NCI-H526 treated with DMSO at 0.1 percent for 48 hours (cell line): Measurements from ENCODE around the gene NUMBL.
"Not testable (repeated sequence)": the region's sequence is repeated elsewhere in the genome, so short reads cannot be mapped to it uniquely, and the experiment has no call there.

Source experiments
- DNase-seq: peaks from one replicate; lab custom pipeline; 2025; lab: John Stamatoyannopoulos, UW

NUMBL gene

GRCh38 chr19:40627486-40628279 lies 62.8 kb downstream of the NUMBL start:
- DNase-seq = no peak

GRCh38 chr19:40626918-40627317 lies 63.5 kb downstream of the NUMBL start:
- DNase-seq = no peak

- no peak for DNase-seq
Observed at GRCh38 chr19:40625406-40626120, 64.9 kb downstream of the NUMBL start.

- DNase-seq = not testable (repeated sequence)
Observed at GRCh38 chr19:40624369-40625153, 65.9 kb downstream of the NUMBL start.

GRCh38 chr19:40623403-40624251 lies 66.8 kb downstream of the NUMBL start:
- DNase-seq = peak; percentile 87

GRCh38 chr19:40622773-40623075 lies 67.7 kb downstream of the NUMBL start:
- no peak for DNase-seq

GRCh38 chr19:40621966-40622772 lies 68.3 kb downstream of the NUMBL start:
- no peak for DNase-seq

- no peak for DNase-seq
Observed at GRCh38 chr19:40621283-40621682, 69.2 kb downstream of the NUMBL start.

GRCh38 chr19:40620161-40620485 lies 70.3 kb downstream of the NUMBL start:
- no peak for DNase-seq

GRCh38 chr19:40619333-40620160 lies 70.9 kb downstream of the NUMBL start:
- DNase-seq = no peak

GRCh38 chr19:40617961-40618360 lies 72.5 kb downstream of the NUMBL start:
- no peak for DNase-seq

GRCh38 chr19:40616941-40617340 lies 73.5 kb downstream of the NUMBL start:
- DNase-seq = no peak

- DNase-seq = no peak
Observed at GRCh38 chr19:40616178-40616577, 74.3 kb downstream of the NUMBL start.
